C4-2B (cell line): Measurements from ENCODE around the gene SBNO2.

ENCODE experiments used
- ZFX ChIP-seq: fragments of 450-650 bp; IDR thresholded peaks from 2 replicates; pipeline ENCODE4 v1.6.1; 2017
- TF ChIP-seq, protein P1 (sequence below): fragments of 450-650 bp; conservative IDR thresholded peaks from 2 replicates; pipeline ENCODE4 v1.5.1; 2017; ENCODE audit warnings: mild to moderate bottlenecking

- TF ChIP-seq, protein P1, sequence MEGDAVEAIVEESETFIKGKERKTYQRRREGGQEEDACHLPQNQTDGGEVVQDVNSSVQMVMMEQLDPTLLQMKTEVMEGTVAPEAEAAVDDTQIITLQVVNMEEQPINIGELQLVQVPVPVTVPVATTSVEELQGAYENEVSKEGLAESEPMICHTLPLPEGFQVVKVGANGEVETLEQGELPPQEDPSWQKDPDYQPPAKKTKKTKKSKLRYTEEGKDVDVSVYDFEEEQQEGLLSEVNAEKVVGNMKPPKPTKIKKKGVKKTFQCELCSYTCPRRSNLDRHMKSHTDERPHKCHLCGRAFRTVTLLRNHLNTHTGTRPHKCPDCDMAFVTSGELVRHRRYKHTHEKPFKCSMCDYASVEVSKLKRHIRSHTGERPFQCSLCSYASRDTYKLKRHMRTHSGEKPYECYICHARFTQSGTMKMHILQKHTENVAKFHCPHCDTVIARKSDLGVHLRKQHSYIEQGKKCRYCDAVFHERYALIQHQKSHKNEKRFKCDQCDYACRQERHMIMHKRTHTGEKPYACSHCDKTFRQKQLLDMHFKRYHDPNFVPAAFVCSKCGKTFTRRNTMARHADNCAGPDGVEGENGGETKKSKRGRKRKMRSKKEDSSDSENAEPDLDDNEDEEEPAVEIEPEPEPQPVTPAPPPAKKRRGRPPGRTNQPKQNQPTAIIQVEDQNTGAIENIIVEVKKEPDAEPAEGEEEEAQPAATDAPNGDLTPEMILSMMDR, result no peak
- TF ChIP-seq ZFX, result no peak
These were observed 10.0 kb downstream of the SBNO2 start for GRCh38 chr19:1163934-1164683.
